GM18498 (cell line): ENCODE measurements around the gene IL5.
"Not testable (repeated sequence)": the region's sequence is repeated elsewhere in the genome, so short reads cannot be mapped to it uniquely, and the experiment has no call there.

Source experiments
- ATAC-seq: cut with Tn5 transposase; IDR thresholded peaks from one replicate; pipeline ENCODE4 v1.9.1; 2021; ENCODE audit warnings: mild to moderate bottlenecking, moderate library complexity; ENCODE audit not compliant: unreplicated experiment

Gene IL5

DNA sequence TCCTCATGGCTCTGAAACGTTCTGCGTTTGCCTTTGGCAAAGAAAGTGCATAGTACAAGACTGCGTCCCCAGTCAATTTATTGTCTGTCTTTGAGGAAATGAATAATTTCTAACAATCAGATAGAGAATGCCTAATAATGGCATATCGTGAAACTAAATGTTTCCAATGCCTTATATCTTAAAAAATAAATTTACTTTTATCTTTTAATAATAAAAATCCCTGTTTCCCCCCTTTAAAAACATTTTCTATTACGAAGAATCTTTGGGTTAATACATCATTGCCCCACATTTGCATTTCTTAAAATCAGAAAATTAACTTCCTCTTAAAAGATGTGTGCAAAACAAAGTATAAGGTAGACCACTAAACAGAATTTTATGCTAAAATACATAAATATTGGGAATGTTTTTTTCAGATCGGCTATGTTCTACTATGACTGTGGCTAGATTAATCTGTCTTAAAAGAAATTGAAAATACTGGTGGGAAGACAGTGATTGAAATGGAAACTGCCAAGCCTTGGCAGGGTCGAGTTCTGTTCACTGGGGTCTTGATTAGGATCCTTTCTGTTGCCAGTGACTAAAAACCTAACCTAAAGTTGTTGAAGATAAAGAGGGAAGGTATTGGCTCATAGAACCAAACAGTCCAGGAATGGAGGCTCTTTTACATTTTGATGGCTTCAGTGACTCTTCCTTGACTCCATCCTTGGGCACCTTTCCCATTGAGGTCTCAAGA is at the start of gene IL5:
IL5 (minus strand) TSS at position 51 of the 730 bp plus-strand sequence; CDS start at position 7, 44 bp downstream.
- ATAC-seq: no peak

DNA sequence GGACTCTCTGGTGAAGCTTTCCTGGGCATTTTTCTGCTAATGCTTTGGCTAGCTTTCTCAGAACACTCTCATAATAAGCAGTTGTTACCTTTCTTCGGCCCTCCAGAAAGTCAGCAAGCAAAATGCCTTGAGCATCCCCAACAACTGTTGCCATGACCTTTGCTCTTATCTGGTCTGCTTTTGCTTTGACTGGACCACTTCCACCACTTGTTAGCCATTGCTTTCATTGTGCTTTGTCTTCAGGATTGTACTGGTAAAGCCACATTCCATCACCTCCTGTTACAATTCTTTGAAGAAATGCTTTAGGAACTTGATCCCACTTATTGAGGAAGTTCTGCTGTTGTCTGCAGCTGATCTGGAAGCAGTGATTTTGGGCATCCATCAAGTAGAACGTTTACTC is 49.2 kb upstream of the IL5 start:
- no peak for ATAC-seq

DNA sequence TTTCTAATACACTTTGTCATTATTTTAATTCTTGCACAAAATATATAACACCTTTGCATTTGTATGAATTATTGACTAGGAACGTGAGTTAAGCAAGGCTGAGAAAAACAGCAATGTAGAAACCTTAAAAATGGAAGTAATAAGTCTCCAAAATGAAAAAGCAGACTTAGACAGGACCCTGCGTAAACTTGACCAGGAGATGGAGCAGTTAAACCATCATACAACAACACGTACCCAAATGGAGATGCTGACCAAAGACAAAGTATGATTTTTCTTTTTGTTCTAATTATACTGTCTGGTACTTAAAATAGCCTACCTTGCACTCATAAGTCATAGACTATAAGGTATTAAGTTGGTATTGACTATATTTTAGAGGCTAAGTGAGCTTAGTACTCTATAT is 47.8 kb upstream of the IL5 start:
- ATAC-seq: no peak

DNA sequence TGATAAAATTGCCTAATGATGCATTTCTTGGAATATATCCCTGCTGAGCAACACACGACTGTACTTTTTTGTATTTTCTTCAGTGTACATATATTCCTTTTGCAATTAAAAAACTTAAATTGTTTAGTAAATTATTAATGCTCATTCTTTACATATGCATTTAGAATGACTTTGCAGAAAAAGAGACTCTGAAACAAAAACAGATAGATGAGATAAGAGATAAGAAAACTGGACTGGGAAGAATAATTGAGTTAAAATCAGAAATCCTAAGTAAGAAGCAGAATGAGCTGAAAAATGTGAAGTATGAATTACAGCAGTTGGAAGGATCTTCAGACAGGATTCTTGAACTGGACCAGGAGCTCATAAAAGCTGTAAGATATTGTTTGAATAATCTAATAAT is 46.1 kb upstream of the IL5 start:
- no peak for ATAC-seq

DNA sequence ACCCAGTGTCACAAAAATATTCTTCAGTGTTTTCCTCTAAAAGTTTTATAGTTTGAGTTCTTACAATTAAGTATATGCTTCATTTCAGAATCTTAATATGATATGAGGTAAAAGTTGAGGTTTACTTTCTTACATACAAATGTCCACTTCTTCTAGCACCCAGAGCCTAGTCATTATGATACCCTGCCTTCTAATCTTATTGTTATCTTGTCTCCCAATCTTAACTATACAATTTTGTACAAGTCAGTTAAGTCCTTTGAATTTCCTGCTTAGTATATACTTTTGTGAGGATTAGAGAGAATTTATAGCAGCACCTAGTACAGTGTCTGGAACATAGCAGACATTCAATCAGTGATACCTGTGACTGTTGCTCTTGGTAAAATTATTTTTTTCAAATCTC is 42.7 kb upstream of the IL5 start:
- no peak for ATAC-seq

DNA sequence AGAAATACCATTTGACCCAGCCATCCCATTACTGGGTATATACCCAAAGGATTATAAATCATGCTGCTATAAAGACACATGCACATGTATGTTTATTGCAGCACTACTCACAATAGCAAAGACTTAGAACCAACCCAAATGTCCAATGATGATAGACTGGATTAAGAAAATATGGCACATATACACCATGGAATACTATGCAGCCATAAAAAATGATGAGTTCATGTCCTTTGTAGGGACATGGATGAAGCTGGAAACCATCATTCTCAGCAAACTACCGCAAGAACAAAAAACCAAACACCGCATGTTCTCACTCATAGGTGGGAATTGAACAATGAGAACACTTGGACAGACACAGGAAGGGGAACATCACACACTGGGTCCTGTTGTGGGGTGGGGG is 41.2 kb upstream of the IL5 start:
- not testable (repeated sequence) for ATAC-seq

DNA sequence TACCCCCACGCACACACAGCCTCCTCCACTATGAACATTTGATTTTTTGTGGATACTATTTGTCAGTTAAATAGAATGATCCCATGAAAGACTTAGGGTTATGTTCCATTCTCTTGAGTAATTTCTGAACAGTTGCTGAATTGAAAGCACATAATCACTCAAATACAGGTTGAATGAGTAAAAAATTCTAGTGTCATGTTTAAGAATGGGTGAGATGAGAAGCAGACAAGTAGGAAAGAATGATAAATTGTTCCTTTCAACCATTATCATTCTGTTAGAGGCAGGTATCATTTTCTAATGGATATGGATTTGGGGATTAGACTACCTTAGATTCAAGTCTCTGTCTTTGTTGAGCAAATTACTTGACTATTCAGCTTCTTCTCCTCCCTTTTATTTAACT is 32.8 kb upstream of the IL5 start:
- ATAC-seq: no peak

DNA sequence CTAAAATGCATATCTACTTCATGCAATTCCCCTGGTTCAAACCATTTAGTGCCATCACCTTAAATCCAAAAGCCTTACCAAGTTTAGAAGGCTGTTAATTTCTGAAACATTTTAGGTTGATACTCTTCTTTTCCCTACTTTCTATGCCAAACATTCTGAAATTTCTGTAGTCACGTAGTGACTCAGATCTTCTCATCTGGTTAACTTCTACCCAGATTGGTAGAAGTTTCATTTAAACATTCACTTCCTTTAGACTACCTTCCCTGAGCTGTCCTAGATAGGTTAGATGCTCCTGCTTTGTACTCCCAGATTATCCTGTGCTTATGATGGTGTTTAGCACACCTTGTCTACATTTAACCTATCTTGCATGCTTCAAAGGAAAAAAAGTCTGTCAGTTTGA is 23.3 kb upstream of the IL5 start:
- no peak for ATAC-seq

DNA sequence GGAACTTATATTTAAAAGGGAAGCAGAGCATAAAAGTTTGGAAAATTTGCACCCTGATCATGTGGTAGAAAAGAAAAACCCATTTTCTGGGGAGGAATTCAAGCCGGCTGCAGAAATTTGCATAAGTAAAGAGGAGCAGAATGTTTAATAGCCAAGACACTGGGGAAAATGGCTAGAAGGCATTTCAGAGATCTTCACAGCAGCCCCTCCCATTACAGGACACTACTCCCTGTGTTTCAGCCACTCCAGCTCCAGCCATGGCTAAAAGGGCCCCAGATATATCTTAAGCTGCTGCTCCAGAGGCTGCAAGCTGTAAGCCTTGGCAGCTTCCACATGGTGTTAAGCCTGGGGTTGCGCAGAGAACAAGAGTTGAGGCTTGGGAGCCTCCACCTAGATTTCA is 21.2 kb upstream of the IL5 start:
- not testable (repeated sequence) for ATAC-seq

DNA sequence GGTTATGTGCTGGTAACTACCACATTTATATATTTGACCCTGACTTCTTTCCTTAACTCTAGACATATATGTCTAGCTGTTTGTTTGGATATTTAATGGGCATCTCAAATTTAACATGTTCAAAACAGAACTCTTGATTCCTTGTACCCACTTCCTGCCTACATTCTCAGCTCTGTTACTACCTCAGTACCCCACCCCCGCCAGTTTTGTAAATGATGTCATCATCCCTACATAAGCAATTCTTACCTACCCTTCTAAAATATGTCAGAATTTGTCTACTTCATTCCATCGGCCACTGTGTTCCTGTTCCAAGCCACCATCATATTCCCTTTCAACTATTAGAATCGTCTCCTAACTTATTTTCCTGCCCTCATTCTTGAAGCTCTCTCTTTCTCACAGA is 18.3 kb upstream of the IL5 start:
- no peak for ATAC-seq

DNA sequence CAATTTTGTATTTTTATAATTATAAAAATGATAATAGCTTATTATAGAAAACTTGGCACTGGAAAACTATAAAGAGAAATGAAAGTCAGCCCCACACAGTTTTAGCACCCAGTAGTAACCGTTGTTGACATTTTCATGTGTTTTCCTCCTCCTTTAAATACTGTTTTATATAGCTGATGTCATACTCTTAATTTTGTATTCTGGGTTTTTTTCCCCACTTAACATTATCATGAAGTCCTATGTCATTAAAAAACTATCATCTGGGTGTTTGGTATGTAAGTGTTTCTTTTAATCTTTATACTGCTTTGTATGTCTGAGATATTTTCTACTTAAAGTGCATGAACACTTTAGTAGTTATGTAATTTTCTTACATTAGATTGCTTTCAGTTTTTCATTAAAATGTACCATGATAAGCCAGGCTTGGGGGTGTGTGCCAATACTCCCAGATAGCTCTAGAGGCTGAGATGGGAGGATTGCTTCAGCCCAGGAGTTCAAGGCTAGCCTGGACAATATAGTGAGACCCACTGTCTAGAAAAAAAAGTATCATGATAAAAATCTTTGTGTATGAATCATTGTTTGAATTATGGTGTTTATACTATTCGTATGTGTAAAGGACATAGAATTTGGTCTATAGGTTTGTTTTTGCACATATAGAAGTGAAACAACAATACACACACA is 16.2 kb upstream of the IL5 start:
- no peak for ATAC-seq

DNA sequence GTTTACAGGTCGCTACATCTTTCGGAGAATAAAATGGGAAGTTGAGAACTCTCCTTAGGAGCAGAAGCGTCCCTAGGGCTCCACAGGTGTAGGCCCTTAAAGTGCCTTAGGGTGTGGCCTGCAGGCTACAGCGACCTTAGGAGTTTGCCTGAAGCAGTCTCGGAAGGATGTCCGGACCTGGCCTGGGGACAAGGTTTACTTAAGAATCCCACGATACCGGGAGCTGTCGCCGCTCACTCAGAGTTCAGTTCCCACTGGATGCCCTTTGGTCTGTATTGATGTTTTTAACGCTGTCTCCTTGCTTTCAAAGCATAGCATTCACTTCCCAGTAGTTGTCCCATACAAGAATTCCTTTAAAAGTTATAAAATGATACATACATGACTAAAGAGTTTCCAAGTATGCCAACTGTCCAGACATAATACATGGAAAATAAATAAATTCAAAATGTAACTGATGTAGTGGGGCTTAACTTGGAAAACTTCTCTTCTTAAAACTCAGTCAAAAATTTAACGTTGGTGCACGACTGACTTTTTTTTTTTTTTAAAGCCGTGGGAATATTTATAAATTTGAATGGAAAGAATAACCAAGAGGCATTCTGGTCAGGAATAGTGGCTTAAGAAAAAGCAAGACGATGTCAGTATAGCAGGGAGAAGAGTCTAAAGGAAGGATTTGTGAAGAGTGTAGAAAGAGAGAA is 14.3 kb upstream of the IL5 start:
- ATAC-seq: peak; percentile 42

DNA sequence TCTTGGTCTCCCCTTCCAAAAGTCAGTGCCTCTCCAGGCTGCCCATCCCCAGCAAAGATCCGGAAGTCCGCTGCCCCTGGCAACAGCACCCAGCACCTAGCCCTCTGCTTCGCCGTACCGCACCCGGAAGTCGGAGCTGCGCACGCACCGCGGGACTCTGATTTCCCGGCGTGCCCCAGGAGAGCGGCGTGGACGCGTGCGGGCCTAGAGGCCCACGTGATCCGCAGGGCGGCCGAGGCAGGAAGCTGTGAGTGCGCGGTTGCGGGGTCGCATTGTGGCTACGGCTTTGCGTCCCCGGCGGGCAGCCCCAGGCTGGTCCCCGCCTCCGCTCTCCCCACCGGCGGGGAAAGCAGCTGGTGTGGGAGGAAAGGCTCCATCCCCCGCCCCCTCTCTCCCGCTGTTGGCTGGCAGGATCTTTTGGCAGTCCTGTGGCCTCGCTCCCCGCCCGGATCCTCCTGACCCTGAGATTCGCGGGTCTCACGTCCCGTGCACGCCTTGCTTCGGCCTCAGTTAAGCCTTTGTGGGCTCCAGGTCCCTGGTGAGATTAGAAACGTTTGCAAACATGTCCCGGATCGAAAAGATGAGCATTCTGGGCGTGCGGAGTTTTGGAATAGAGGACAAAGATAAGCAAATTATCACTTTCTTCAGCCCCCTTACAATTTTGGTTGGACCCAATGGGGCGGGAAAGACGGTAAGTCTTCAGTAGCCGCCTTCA is 13.6 kb upstream of the IL5 start, which contains the start of gene RAD50:
RAD50 (plus strand) TSS at position 215 of the 715 bp plus-strand sequence; CDS start at position 563, 348 bp downstream.
- peak; percentile 97 for ATAC-seq

DNA sequence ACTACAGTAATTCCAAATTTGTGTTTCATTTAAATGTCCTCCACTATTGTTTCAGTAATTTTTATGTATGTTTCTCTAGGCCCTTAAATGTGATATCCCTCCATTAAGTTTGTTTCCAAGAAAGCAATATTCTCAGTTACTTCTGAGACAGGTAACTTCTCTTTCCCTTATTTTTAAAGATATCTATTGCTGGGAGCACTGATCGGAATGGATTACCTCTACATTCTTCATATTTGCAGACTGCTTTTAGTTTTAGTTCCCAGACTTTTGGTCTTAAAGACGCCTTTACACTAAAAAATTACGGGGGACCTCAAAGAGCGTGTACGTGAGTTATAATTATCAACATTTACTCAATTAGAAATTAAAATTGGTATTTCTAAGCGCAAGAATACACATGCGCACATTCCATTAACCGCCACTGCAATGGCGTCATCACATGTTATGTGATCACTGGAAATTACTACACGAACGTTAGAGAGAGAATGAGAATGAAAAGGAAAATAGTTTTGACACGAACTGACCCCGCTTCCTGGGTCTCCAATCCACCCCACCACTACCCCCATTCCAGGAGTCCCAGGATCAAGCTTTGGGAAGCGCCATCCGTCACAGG is 12.9 kb upstream of the IL5 start:
- no peak for ATAC-seq

DNA sequence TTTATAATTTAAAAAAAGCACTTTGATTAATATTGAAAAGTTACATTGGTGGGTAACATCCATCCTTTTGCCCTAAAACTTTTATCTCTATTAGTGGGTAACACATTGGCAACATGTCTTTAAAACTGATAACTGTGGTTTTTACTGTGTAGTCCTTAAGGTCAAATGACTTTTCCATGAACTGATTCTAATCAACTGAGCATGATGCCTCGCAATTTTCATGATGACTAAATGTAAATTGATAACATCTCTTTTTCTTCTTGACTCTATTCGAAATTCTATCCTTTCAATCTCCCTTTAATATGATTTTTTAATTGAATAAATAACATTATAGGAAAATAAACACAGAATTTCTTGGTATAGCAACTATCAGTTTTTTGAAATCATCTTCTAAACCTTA is 6.3 kb upstream of the IL5 start:
- ATAC-seq: no peak

DNA sequence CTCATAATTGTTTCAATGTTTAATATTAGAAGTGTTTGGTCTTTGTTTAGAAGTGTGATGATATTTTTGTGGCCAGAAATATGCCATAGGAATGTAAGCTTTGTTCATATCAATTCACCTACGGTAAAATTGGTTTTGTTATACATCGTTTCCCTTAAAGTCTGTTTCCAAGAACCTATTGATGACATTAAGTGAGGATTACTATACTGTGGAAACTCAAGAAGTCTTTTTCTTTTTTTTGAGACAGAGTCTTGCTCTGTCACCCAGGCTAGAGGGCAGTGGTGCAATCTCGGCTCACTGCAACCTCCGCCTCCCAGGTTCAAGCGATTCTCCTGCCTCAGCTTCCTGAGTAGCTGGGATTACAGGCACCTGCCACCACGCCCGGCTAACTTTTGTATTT is 5.5 kb upstream of the IL5 start:
- not testable (repeated sequence) for ATAC-seq

DNA sequence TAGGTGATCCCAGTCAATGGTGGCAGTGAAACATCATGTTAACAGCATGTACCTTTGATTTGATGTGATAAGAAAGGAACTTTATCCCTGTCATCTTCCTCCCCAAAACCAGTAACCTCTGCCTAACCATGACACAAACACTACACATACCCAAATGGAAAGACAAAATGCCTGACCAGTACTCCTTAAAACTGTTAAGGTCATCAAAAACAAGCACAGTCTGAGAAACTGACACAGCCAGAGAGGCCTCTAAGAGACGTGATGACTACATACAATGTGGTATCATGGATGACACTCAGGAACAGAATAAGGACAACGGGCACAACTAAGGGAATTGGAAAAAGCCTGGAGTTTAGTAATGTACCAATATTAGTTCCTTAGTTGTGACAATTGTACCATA is 3.9 kb upstream of the IL5 start:
- ATAC-seq: no peak

DNA sequence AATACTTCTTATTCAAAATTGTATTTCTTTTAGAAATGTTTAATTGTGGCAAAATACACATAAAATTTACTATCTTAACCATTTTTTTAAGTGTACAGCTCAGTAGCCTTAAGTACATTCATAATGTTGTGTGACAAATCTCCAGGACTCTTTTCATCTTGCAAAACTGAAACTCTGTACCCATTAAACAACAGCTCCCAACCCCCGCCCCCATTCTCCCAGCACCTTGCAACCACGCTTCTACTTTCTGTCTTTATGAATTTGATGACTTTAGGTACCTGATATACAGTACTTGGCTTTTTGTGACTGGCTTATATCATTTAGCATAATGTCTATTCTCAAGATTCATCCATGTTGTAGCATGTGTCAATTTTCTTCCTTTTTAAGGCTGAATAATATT is 2.8 kb upstream of the IL5 start:
- no peak for ATAC-seq

DNA sequence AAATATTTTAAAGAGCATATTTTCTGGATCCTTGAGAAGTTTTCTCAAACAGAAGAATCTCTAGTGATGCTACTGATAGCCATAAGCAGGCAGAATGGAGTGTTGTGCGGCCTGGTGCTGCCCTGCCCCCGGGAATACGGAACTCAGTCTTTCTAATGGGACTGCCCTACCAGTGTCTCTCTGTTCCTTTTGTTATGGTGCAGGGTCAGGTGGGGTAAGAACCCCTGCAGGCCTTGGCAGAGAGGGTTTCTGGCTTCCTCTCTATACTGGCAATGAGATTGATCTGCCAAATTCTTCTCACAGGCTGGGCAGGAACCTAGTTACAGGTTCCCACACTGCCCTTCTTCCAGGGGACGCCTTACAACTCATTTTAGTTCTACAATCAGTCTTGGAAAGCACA is 2.6 kb downstream of the IL5 start:
- no peak for ATAC-seq

DNA sequence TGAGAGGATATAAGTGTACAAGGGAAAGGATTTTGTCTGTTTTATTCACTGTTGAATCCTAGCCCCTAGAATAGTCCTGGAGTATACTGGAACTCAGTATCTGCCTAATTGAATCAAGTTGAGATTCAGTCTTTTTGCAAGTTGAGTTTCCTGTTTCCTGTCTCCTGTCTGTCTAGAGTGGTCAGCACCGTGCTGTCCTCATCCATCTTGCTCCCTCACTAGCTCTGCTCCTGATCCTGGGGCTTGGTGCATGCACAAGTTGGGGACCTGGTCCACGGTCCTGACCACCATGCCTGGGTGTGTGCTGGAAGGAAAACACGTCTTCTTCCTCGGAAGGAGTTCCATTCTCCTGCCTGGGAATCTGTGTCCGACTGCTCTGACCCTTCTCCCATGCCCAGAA is 3.2 kb downstream of the IL5 start:
- no peak for ATAC-seq

DNA sequence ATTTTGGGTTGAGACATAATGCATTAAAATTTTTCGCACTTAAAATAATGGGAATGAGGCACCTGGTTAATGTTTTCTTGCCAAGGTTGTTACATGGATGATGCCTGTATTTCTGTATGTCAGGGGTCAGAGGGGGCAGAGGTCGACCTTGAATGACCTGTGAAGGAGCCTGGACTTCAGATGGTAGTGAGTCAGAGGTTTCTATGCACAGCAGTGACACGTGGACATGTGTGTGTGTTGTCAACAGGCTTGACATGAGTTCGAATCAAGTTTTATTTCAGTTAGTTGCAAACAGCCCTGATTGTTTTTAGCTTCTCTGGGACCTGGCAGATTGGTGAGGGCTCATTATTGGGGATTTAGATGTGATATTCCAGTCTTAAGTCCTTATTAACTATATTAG is 3.6 kb downstream of the IL5 start:
- ATAC-seq: no peak
